NB4 (cell line): ENCODE results near the gene AAR2.

Source experiments
- CTCF ChIP-seq: IDR thresholded peaks from one replicate; pipeline ENCODE4 v1.5.1; 2012; ENCODE audit warnings: low read depth, low read length
- MYC ChIP-seq: IDR thresholded peaks from 2 replicates; pipeline ENCODE4 v1.6.1; 2011; ENCODE audit warnings: low read depth, low read length
- POLR2A ChIP-seq: IDR thresholded peaks from 2 replicates; pipeline ENCODE4 v1.6.1; 2011; ENCODE audit warnings: mild to moderate bottlenecking; ENCODE audit not compliant: insufficient read length; ENCODE audit errors: extremely low read depth
- TF ChIP-seq, protein P1 (sequence below): IDR thresholded peaks from 2 replicates; pipeline ENCODE4 v1.6.1; 2011; ENCODE audit warnings: low read depth, low read length

DNA sequence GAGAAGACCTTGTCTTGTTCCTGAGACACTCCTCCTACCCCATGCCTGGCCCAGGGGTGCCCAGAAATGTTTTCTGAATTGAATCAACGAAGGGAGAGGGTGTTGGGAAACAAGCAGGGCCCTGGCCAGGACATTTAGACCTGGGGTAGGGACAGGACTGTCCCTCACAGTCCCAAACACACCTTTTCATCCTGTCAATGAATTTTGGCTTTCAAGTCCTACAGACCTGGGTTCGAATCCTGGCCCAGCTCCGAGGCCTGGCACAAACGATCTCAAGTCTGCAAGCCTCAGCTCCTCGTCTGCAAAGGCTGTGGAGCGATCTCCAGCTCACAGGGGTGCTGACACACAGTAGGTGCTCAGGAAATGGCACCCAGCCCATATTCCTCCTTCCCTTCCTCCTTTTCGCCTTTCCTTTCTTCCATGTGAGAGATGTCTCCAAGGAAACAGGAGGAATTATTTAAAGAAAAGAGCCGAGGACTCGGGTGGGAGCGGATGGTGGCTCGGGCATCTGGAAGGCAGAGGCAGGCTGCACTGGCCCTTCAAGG lies 62.6 kb downstream of the AAR2 start:
- TF ChIP-seq CTCF (no peak), MYC (no peak), POLR2A (no peak)
- TF ChIP-seq, protein P1, sequence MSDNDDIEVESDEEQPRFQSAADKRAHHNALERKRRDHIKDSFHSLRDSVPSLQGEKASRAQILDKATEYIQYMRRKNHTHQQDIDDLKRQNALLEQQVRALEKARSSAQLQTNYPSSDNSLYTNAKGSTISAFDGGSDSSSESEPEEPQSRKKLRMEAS: no peak
